GM18907 (cell line): ENCODE data around the gene BEST1.

Source experiments
- ATAC-seq: cut with Tn5 transposase; IDR thresholded peaks from one replicate; pipeline ENCODE4 v1.9.1; 2021; ENCODE audit warnings: mild to moderate bottlenecking, moderate library complexity; ENCODE audit not compliant: unreplicated experiment

The BEST1 gene

GRCh38 chr11:62011881-62012280, 61.7 kb downstream of the BEST1 start:
- ATAC-seq = no peak

GRCh38 chr11:62012451-62012831, 62.3 kb downstream of the BEST1 start:
- ATAC-seq = no peak

GRCh38 chr11:62012832-62013461, 62.8 kb downstream of the BEST1 start:
- no peak for ATAC-seq
